ENCODE results near the gene IRF4. TPM values are rescaled to one million over a fixed set of nuclear protein-coding genes. Genes with fewer than 3 reads are reported as not detected.

The IRF4 gene
- total and polyA plus RNA-seq, 2 experiments from 2014 or later = 1.3 to 1.9 TPM

- Histone ChIP-seq H3F3A (replicated peaks; ENCODE audit: low read depth) (no peaks in the 10 kb centered on the region), H3K36me3 (ENCODE audit: insufficient read depth) (no peaks in the 10 kb centered on the region), H3K4me3 (no peak overlapping the region), H3K79me2 (replicated peaks; ENCODE audit: insufficient read depth) (no peaks in the 10 kb centered on the region), H2AFZ (no peak overlapping the region), H3K9me2 (ENCODE audit: insufficient read depth) (no peaks in the 10 kb centered on the region), H3K27ac (ENCODE audit: low read depth) (no peak overlapping the region), H3K27me3 (ENCODE audit: insufficient read depth) (peaks cover 49% of the 10 kb centered on the region), H3K4me2 (no peak overlapping the region), H4K20me1 (replicated peaks; ENCODE audit: insufficient read depth) (no peaks in the 10 kb centered on the region), H3K4me1 (ENCODE audit: insufficient read depth) (peaks cover 5% of the 10 kb centered on the region)
- ATAC-seq (no peak), DNase-seq (ENCODE audit: low spot score) (no peak)
- H3K4me3 Mint-ChIP-seq = no peak overlapping the region
- TF ChIP-seq EZH2 (IDR thresholded peaks at IDR 0.05; ENCODE audit: low read depth, unreplicated experiment) (no peak), REST (IDR thresholded peaks at IDR 0.05; ENCODE audit: unreplicated experiment) (no peak), STAT1 (IDR thresholded peaks at IDR 0.05; ENCODE audit: unreplicated experiment) (no peak), EZH2phosphoT487 (IDR thresholded peaks at IDR 0.05; ENCODE audit: unreplicated experiment) (no peak), CTCF (conservative IDR thresholded peaks at IDR 0.05; ENCODE audit: low read depth in 2 of 2) (no peak), NANOG (IDR thresholded peaks at IDR 0.05; ENCODE audit: borderline replicate concordance) (no peak), ZNF462 (CRISPR knock-in tag; IDR thresholded peaks at IDR 0.05) (no peak), ZNF114 (CRISPR knock-in tag; IDR thresholded peaks at IDR 0.05) (no peak)
- no peaks in the 10 kb centered on the region for H3K4me1 Mint-ChIP-seq
- no peak overlapping the region for H3K27ac Mint-ChIP-seq
- H3K36me3 Mint-ChIP-seq (ENCODE audit: low read depth) = no peaks in the 10 kb centered on the region
- peaks cover 47% of the 10 kb centered on the region for H3K27me3 Mint-ChIP-seq (ENCODE audit: insufficient read depth, low read depth, poor library complexity)
- no peaks in the 10 kb centered on the region for H3K9me3 Mint-ChIP-seq
Observed at GRCh38 chr6:388202-388903, 3.2 kb upstream of the IRF4 start.

Data from GM23338 (cell line).